Endometrium (tissue), 2 donors: ENCODE data around the gene TMEM47.

Source experiments
- FAIRE-seq: peaks from 2 replicates; lab custom pipeline; 2012; peaks lifted over from hg19 to GRCh38; lab: Jason Lieb, UNC
- donor health status: control.
- donor health status: control.

TMEM47 gene

GRCh38 chrX:34656842-34657725 is at the start of gene TMEM47:
TMEM47 (minus strand) TSS chrX:34657285; CDS start chrX:34657029, 256 bp downstream.
- no peak for FAIRE-seq

- no peak for FAIRE-seq
Observed at GRCh38 chrX:34687095-34687494, 30.0 kb upstream of the TMEM47 start.

GRCh38 chrX:34659575-34659974 is 2.5 kb upstream of the TMEM47 start:
- FAIRE-seq = no peak

GRCh38 chrX:34658326-34658725 is 1.2 kb upstream of the TMEM47 start:
- FAIRE-seq = no peak

GRCh38 chrX:34657726-34658070 is 613 bp upstream of the TMEM47 start:
- FAIRE-seq = no peak

- FAIRE-seq = no peak
Observed at GRCh38 chrX:34656467-34656841, 631 bp downstream of the TMEM47 start.

- no peak for FAIRE-seq
Observed at GRCh38 chrX:34655501-34656455, 1.3 kb downstream of the TMEM47 start.

- FAIRE-seq = no peak
Observed at GRCh38 chrX:34654696-34655490, 2.2 kb downstream of the TMEM47 start.

- no peak for FAIRE-seq
Observed at GRCh38 chrX:34653811-34654210, 3.3 kb downstream of the TMEM47 start.

GRCh38 chrX:34642849-34643248 is 14.2 kb downstream of the TMEM47 start:
- no peak for FAIRE-seq

- FAIRE-seq = no peak
Observed at GRCh38 chrX:34638116-34638515, 19.0 kb downstream of the TMEM47 start.

- FAIRE-seq = no peak
Observed at GRCh38 chrX:34634349-34634748, 22.7 kb downstream of the TMEM47 start.

- no peak for FAIRE-seq
Observed at GRCh38 chrX:34632384-34632783, 24.7 kb downstream of the TMEM47 start.

- FAIRE-seq = peak; percentile 68
Observed at GRCh38 chrX:34631479-34632220, 25.4 kb downstream of the TMEM47 start.

GRCh38 chrX:34629572-34629971 is 27.5 kb downstream of the TMEM47 start:
- FAIRE-seq = no peak

GRCh38 chrX:34624416-34624815 is 32.7 kb downstream of the TMEM47 start:
- no peak for FAIRE-seq

GRCh38 chrX:34619920-34620319 is 37.2 kb downstream of the TMEM47 start:
- FAIRE-seq = no peak

- FAIRE-seq = no peak
Observed at GRCh38 chrX:34612036-34612435, 45.0 kb downstream of the TMEM47 start.

GRCh38 chrX:34598362-34598761 is 58.7 kb downstream of the TMEM47 start:
- FAIRE-seq = no peak

GRCh38 chrX:34586936-34587335 is 70.1 kb downstream of the TMEM47 start:
- FAIRE-seq = no peak

- no peak for FAIRE-seq
Observed at GRCh38 chrX:34586346-34586911, 70.7 kb downstream of the TMEM47 start.
